OCI-LY7 (cell line): Measurements from ENCODE around the gene GCHFR. TPM values are rescaled to one million over a fixed set of nuclear protein-coding genes. Genes with fewer than 3 reads are reported as not detected.

ENCODE experiments used
- BruUV-seq: library from RNA; stranded (reverse); fragments of 400-500 nt; replicated peaks from 2 replicates; lab custom pipeline; 2021; lab: Mats Ljungman, UMichigan
- CTCF ChIA-PET: fragments of 300-600 bp; sonication (Branson Sonifier 250); formaldehyde crosslinking; loops from one replicate; lab custom pipeline; 2022; ENCODE audit warnings: antibody characterized with exemption; ENCODE audit not compliant: unreplicated experiment; lab: Charles Lee
- POLR2A ChIA-PET: fragments of 300-600 bp; sonication (Branson Sonifier 250); formaldehyde crosslinking; loops from one replicate; lab custom pipeline; 2022; ENCODE audit warnings: antibody characterized with exemption; lab: Charles Lee
- DNase-seq: peaks from one replicate; pipeline ENCODE4 v3.0.0-alpha.2; 2015; ENCODE audit warnings: low spot score
- H2AFZ ChIP-seq: fragments of 200-600 bp; sonication (generic), shearing (Covaris generic); 2 replicates; pipeline ENCODE4 v1.6.1; 2014; ENCODE audit warnings: mild to moderate bottlenecking, antibody characterized with exemption, low read length, moderate library complexity
- H3K27ac ChIP-seq: fragments of 200-600 bp; sonication (generic); 2 replicates; pipeline ENCODE4 v1.5.1; 2014; ENCODE audit warnings: mixed run types, low read depth, mild to moderate bottlenecking, moderate library complexity, low read length, inconsistent platforms; ENCODE audit not compliant: poor library complexity, severe bottlenecking
- H3K36me3 ChIP-seq: fragments of 200-600 bp; sonication (generic); 2 replicates; pipeline ENCODE4 v1.6.1; 2014; ENCODE audit warnings: mild to moderate bottlenecking, antibody characterized with exemption, low read length, moderate library complexity, mixed read lengths; ENCODE audit not compliant: insufficient read depth
- H3K4me1 ChIP-seq: fragments of 200-600 bp; sonication (generic); 2 replicates; pipeline ENCODE4 v1.5.1; 2014; ENCODE audit warnings: mild to moderate bottlenecking, low read length; ENCODE audit not compliant: insufficient read depth, poor library complexity, severe bottlenecking
- H3K4me2 ChIP-seq: fragments of 200-600 bp; sonication (generic); 2 replicates; pipeline ENCODE4 v1.6.1; 2014; ENCODE audit warnings: mild to moderate bottlenecking, low read length
- H3K4me3 ChIP-seq: fragments of 200-600 bp; sonication (generic); 2 replicates; pipeline ENCODE4 v1.5.1; 2014; ENCODE audit warnings: mild to moderate bottlenecking, low read depth, low read length; ENCODE audit not compliant: poor library complexity, severe bottlenecking
- H3K79me2 ChIP-seq: fragments of 200-600 bp; sonication (generic); 2 replicates; pipeline ENCODE4 v1.6.1; 2016; ENCODE audit warnings: low read depth, mild to moderate bottlenecking, low read length, moderate library complexity, mixed read lengths; ENCODE audit not compliant: insufficient read depth
- H3K9me2 ChIP-seq: fragments of 200-600 bp; sonication (generic); 2 replicates; pipeline ENCODE4 v1.6.1; 2016; ENCODE audit warnings: mild to moderate bottlenecking, low read length, mixed read lengths; ENCODE audit not compliant: insufficient read depth
- H3K9me3 ChIP-seq: fragments of 200-600 bp; sonication (generic); 2 replicates; pipeline ENCODE4 v1.6.1; 2014; ENCODE audit warnings: mild to moderate bottlenecking, mixed run types, low read length, mixed read lengths
- H4K20me1 ChIP-seq: fragments of 200-600 bp; sonication (generic); 2 replicates; pipeline ENCODE4 v1.6.1; 2014; ENCODE audit warnings: mild to moderate bottlenecking, antibody characterized with exemption, low read length, moderate library complexity, mixed read lengths; ENCODE audit not compliant: insufficient read depth
- EZH2phosphoT487 ChIP-seq: fragments of 200-600 bp; sonication (generic); IDR thresholded peaks from 2 replicates; pipeline ENCODE4 v1.6.1; 2018; ENCODE audit warnings: low read depth, borderline replicate concordance, mild to moderate bottlenecking, mixed run types, antibody characterized with exemption, low read length, moderate library complexity, mixed read lengths
- intact Hi-C: fragments of 100-400 bp; cut with micrococcal nuclease; formaldehyde crosslinking; loops from one replicate; pipeline ENCODE4 v1.10.0; 2022; ENCODE audit not compliant: unreplicated experiment
- total RNA-seq, 2 experiments: library from RNA; depleted of rRNA in 1 of 2; stranded (reverse); fragments of >200 nt in 1 of 2; shearing (Covaris generic) in 1 of 2; gene quantifications; 2 replicates each; pipeline ENCODE4 v1.2.3, GENCODE V29; 2014 to 2022
- TF ChIP-seq, protein P1 (sequence below): fragments of 200-600 bp; sonication (generic); conservative IDR thresholded peaks from 2 replicates; pipeline ENCODE4 v1.5.1; 2014; ENCODE audit warnings: mild to moderate bottlenecking, antibody characterized with exemption, low read length, moderate library complexity, mixed read lengths

Gene GCHFR
- total RNA-seq, 2 experiments from 2014 or later = 75.7 to 97.4 TPM

DNA sequence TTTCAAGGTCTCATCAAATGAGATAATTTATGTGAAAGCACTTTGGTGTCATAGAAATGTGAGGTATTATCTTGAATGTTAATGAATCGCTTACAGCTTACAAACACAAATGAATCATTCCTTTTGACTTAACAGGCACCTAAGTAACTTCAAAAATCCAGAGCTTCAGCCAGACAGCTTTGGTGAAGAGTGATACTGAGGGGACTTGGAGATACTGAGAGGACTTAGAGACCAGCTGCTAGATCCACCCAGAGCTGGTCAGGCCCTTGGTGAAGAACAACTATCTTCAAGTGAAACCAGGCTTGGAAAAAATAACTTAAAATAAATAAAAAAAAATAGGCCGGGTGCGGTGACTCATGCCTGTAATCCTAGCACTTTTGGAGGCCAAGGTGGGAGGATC lies 26.9 kb downstream of the GCHFR start:
- DNase-seq = no peak
- Histone ChIP-seq H3K4me3 (no peak overlapping the region), H2AFZ (no peak overlapping the region), H4K20me1 (no peaks in the 10 kb centered on the region; the same call in 1 of the 2 replicates), H3K9me3 (no peaks in the 10 kb centered on the region), H3K36me3 (peaks cover 4% of the 10 kb centered on the region; the same call in 1 of the 2 replicates), H3K9me2 (no peaks in the 10 kb centered on the region), H3K4me1 (peaks cover 20% of the 10 kb centered on the region), H3K79me2 (0 out of 2 replicates have a peak, but pooled peaks cover 3% of the 10 kb centered on the region), H3K4me2 (no peak overlapping the region), H3K27ac (no peak overlapping the region)
- TF ChIP-seq, protein P1, sequence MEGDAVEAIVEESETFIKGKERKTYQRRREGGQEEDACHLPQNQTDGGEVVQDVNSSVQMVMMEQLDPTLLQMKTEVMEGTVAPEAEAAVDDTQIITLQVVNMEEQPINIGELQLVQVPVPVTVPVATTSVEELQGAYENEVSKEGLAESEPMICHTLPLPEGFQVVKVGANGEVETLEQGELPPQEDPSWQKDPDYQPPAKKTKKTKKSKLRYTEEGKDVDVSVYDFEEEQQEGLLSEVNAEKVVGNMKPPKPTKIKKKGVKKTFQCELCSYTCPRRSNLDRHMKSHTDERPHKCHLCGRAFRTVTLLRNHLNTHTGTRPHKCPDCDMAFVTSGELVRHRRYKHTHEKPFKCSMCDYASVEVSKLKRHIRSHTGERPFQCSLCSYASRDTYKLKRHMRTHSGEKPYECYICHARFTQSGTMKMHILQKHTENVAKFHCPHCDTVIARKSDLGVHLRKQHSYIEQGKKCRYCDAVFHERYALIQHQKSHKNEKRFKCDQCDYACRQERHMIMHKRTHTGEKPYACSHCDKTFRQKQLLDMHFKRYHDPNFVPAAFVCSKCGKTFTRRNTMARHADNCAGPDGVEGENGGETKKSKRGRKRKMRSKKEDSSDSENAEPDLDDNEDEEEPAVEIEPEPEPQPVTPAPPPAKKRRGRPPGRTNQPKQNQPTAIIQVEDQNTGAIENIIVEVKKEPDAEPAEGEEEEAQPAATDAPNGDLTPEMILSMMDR = no peak
- no peak for TF ChIP-seq EZH2phosphoT487
- POLR2A ChIA-PET = interaction anchor here (0.6 kb wide), 1 partner anchor 77 kb away, joined by 6 read pairs; no protein-coding TSS in a partner anchor
- intact Hi-C loops = no loop called here
- CTCF ChIA-PET = no interaction called here
- BruUV-seq = no TSS peak

DNA sequence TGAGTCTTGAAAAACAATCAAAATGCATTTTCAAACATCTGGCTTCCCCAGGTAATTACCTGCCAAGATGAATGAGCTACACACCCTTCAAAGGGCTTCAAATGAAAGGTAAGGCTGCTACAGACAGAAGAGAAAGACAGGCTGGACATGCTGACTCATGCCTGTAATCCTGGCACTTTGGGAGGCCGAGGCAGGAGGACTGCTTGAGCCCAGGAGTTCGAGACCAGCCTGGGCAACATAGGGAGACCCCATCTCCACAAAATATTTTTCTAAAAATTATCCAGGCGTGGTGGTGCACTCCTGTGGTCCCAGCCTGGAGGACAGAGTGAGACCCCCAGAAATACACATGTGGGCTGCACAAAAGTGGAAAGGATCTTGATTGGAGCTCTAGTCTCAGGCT lies 28.5 kb downstream of the GCHFR start:
- Histone ChIP-seq H3K9me2 (no peaks in the 10 kb centered on the region), H2AFZ (no peak overlapping the region), H3K4me1 (peaks cover 7% of the 10 kb centered on the region), H3K4me2 (no peak overlapping the region), H4K20me1 (no peaks in the 10 kb centered on the region; the same call in 1 of the 2 replicates), H3K9me3 (no peaks in the 10 kb centered on the region), H3K79me2 (0 out of 2 replicates have a peak, but pooled peaks cover 3% of the 10 kb centered on the region), H3K27ac (no peak overlapping the region), H3K4me3 (no peak overlapping the region), H3K36me3 (peaks cover 4% of the 10 kb centered on the region; the same call in 1 of the 2 replicates)
- TF ChIP-seq, protein P1 = no peak
- no peak for TF ChIP-seq EZH2phosphoT487
- intact Hi-C loops = no loop called here
- BruUV-seq = no TSS peak
- DNase-seq = no peak
- ChIA-PET POLR2A (interaction anchor here (0.7 to 1.2 kb wide), 3 partner anchors 24 to 148 kb away, joined by 3 read pairs; no protein-coding TSS in a partner anchor), CTCF (no interaction called here)
